Neural progenitor cell (in vitro differentiated cells): ENCODE data around the gene DOK7. TPM values are rescaled to one million over a fixed set of nuclear protein-coding genes. Genes with fewer than 3 reads are reported as not detected.
A peak's percentile ranks its signal among the peaks of the same experiment; 100 is the strongest.

Source experiments
- DNase-seq: peaks from one replicate; pipeline ENCODE4 v3.0.0-alpha.2; 2016; ENCODE audit warnings: low spot score
- H2AFZ ChIP-seq: fragments of 200-600 bp; sonication (generic); replicated peaks from 2 replicates; pipeline ENCODE4 v1.6.1; 2016; ENCODE audit warnings: antibody characterized with exemption
- H3F3A ChIP-seq: fragments of 200-600 bp; sonication (generic); 2 replicates; pipeline ENCODE4 v1.6.1; 2016; ENCODE audit warnings: antibody characterized with exemption, low read depth
- H3K27ac ChIP-seq: fragments of 200-600 bp; sonication (generic); 2 replicates; pipeline ENCODE4 v1.5.1; 2016; ENCODE audit warnings: mild to moderate bottlenecking
- H3K27me3 ChIP-seq: fragments of 200-600 bp; sonication (generic); 2 replicates; pipeline ENCODE4 v1.6.1; 2016; ENCODE audit warnings: mild to moderate bottlenecking, moderate library complexity
- H3K36me3 ChIP-seq: fragments of 200-600 bp; sonication (generic); 2 replicates; pipeline ENCODE4 v1.5.1; 2016
- H3K4me1 ChIP-seq: fragments of 200-600 bp; sonication (generic); 2 replicates; pipeline ENCODE4 v1.6.1; 2016; ENCODE audit warnings: mixed run types
- H3K4me2 ChIP-seq: fragments of 200-600 bp; sonication (generic); 2 replicates; pipeline ENCODE4 v1.6.1; 2016
- H3K4me3 ChIP-seq: fragments of 200-600 bp; sonication (generic); 2 replicates; pipeline ENCODE4 v1.5.1; 2016
- H3K79me2 ChIP-seq: fragments of 200-600 bp; sonication (generic); 2 replicates; pipeline ENCODE4 v1.6.1; 2016; ENCODE audit warnings: low read depth
- H3K9ac ChIP-seq: fragments of 200-600 bp; sonication (generic); 2 replicates; pipeline ENCODE4 v1.6.1; 2016
- H3K9me3 ChIP-seq: fragments of 200-600 bp; sonication (generic); 2 replicates; pipeline ENCODE4 v1.5.1; 2016; ENCODE audit warnings: low read depth
- H4K20me1 ChIP-seq: fragments of 200-600 bp; sonication (generic); 2 replicates; pipeline ENCODE4 v1.6.1; 2016; ENCODE audit warnings: low read depth
- H3K27ac Mint-ChIP-seq: 3 replicates; pipeline ENCODE4 v1.8.0; 2021; ENCODE audit warnings: mixed read lengths
- H3K27me3 Mint-ChIP-seq: 2 replicates; pipeline ENCODE4 v1.8.0; 2022; ENCODE audit warnings: low read depth, mild to moderate bottlenecking, inconsistent platforms, moderate library complexity, mixed read lengths; ENCODE audit not compliant: insufficient read depth
- H3K36me3 Mint-ChIP-seq: 3 replicates; pipeline ENCODE4 v1.8.0; 2021; ENCODE audit warnings: mixed read lengths
- H3K4me1 Mint-ChIP-seq: 3 replicates; pipeline ENCODE4 v1.8.0; 2021; ENCODE audit warnings: mixed read lengths
- H3K4me3 Mint-ChIP-seq: 3 replicates; pipeline ENCODE4 v1.8.0; 2021; ENCODE audit warnings: mild to moderate bottlenecking, moderate library complexity, mixed read lengths
- H3K9me3 Mint-ChIP-seq: 3 replicates; pipeline ENCODE4 v1.8.0; 2020; ENCODE audit warnings: mixed read lengths
- EZH2 ChIP-seq: fragments of 200-600 bp; sonication (generic); IDR thresholded peaks from 2 replicates; pipeline ENCODE4 v1.6.1; 2017; ENCODE audit warnings: antibody characterized with exemption, mild to moderate bottlenecking, moderate library complexity
- EZH2phosphoT487 ChIP-seq: fragments of 200-600 bp; sonication (generic); IDR thresholded peaks from 2 replicates; pipeline ENCODE4 v1.6.1; 2017; ENCODE audit warnings: antibody characterized with exemption
- total RNA-seq: library from RNA; depleted of rRNA; stranded (reverse); fragments of >200 nt; gene quantifications from 2 replicates; pipeline ENCODE4 v1.2.3, GENCODE V29; 2015; ENCODE audit warnings: low replicate concordance
- TF ChIP-seq, protein P1 (sequence below): fragments of 200-600 bp; sonication (generic); IDR thresholded peaks from 2 replicates; pipeline ENCODE4 v1.5.1; 2017; ENCODE audit warnings: antibody characterized with exemption, mild to moderate bottlenecking

The DOK7 gene
- total RNA-seq, 1 donor from 2014 or later = not detected

- Mint-ChIP-seq H3K27ac (no peak overlapping the region), H3K36me3 (peaks cover 22% of the 10 kb centered on the region)
- H3F3A ChIP-seq = no peaks in the 10 kb centered on the region
These were observed 57.2 kb downstream of the DOK7 start for GRCh38 chr4:3520276-3520675.

DNA sequence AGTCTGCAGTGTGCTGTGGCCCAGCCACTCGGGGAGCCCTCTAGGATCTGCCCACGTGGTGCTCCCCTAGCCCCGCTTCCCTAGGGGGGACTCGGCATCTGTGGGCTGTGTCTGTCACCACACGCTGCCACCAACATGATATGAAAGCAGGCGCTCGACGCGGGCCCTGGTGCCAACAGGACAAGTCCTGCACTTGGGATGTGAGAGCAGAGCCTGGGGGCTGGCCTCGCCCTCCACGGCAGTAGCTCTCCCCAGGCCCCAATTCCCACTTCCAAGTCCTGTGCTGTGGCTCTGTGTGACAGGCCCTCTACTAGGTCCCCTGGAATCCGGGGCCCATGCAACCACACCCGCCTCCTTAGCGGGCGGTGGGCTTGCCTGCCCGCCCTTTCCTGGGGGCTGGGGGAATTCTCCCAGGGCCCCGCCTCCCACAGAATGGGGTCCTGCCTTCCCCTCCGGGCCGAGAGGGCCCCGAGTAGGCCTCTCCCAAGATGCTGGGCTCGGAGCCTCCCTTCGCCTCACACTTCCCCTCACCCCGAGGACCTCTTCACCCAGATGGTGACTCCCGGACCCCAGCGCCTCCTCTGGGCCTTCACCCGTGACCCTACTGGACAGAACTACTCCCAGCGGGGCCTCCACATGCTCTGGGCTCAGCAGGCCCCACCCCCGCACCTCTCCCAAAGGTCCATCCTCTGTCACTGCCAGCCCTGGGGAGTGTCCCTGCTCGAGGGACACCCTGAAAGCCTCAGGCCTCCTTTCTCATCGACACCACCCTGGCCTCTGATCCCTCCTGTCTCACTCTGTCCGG lies 57.9 kb downstream of the DOK7 start:
- peak overlapping the region; percentile 66 for H3K27ac Mint-ChIP-seq
- no peak for DNase-seq

More at GRCh38 chr4:3520276-3520675, 57.2 kb downstream of the DOK7 start:
- Histone ChIP-seq H3K9ac (no peak overlapping the region), H3K4me1 (no peaks in the 10 kb centered on the region), H3K79me2 (peaks cover 7% of the 10 kb centered on the region), H4K20me1 (peaks cover 51% of the 10 kb centered on the region), H3K9me3 (no peaks in the 10 kb centered on the region), H3K27me3 (no peaks in the 10 kb centered on the region), H3K36me3 (no peaks in the 10 kb centered on the region), H3K4me2 (no peak overlapping the region), H3K27ac (no peak overlapping the region), H3K4me3 (no peak overlapping the region), H2AFZ (no peak overlapping the region)
- H3K4me3 Mint-ChIP-seq = peak overlapping the region; percentile 46
- TF ChIP-seq, protein P1, sequence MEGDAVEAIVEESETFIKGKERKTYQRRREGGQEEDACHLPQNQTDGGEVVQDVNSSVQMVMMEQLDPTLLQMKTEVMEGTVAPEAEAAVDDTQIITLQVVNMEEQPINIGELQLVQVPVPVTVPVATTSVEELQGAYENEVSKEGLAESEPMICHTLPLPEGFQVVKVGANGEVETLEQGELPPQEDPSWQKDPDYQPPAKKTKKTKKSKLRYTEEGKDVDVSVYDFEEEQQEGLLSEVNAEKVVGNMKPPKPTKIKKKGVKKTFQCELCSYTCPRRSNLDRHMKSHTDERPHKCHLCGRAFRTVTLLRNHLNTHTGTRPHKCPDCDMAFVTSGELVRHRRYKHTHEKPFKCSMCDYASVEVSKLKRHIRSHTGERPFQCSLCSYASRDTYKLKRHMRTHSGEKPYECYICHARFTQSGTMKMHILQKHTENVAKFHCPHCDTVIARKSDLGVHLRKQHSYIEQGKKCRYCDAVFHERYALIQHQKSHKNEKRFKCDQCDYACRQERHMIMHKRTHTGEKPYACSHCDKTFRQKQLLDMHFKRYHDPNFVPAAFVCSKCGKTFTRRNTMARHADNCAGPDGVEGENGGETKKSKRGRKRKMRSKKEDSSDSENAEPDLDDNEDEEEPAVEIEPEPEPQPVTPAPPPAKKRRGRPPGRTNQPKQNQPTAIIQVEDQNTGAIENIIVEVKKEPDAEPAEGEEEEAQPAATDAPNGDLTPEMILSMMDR = no peak
- TF ChIP-seq EZH2phosphoT487 (no peak), EZH2 (no peak)
- no peaks in the 10 kb centered on the region for H3K27me3 Mint-ChIP-seq
- DNase-seq = no peak
- peaks cover 2% of the 10 kb centered on the region for H3K4me1 Mint-ChIP-seq
- no peaks in the 10 kb centered on the region for H3K9me3 Mint-ChIP-seq

DNA sequence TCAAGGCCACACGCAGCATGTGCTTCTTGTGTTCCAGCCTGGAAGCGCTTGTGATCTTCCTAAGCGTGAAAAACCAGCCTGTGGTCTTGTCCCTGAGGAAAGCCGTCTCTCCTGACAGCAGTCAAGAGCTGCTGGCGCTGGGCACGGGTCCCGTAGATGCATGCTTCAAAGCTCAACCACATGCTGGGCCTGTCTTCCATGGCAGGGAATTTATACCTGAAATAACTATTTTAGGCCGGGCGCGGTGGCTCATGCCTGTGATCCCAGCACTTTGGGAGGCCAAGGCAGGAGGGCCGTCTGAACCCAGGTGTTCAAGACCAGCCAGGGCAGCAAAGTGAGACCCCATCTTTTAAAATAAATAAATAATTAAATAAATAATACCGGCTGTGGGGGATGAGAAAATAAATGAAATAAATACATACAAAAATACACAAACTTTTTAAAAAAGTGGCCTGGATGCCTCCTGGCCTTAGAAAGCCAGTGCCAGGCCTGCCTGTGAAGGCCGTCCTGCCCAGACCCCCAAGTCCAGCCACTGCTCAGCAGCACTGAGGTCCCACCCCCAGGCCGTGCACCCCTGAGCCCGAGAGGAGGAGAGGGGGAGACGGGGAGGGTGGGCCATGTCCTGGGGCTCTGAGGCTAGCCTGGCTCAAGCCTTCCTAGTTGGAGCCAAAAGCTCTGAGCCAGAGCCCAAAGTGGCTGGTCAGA lies 58.7 kb downstream of the DOK7 start:
- Histone ChIP-seq H4K20me1 (peaks cover 61% of the 10 kb centered on the region), H3K4me1 (peaks cover 3% of the 10 kb centered on the region), H3F3A (no peaks in the 10 kb centered on the region), H3K9ac (no peak overlapping the region), H3K27ac (no peak overlapping the region), H3K4me2 (no peak overlapping the region), H3K9me3 (no peaks in the 10 kb centered on the region), H3K4me3 (no peak overlapping the region), H2AFZ (no peak overlapping the region), H3K79me2 (peaks cover 21% of the 10 kb centered on the region), H3K36me3 (no peaks in the 10 kb centered on the region), H3K27me3 (no peaks in the 10 kb centered on the region)
- Mint-ChIP-seq H3K4me3 (no peak overlapping the region), H3K36me3 (peaks cover 17% of the 10 kb centered on the region), H3K9me3 (no peaks in the 10 kb centered on the region), H3K27ac (peak overlapping the region; percentile 66), H3K27me3 (no peaks in the 10 kb centered on the region), H3K4me1 (peaks cover 8% of the 10 kb centered on the region)
- no peak for DNase-seq
- TF ChIP-seq EZH2 = no peak
- TF ChIP-seq EZH2phosphoT487 = no peak
- TF ChIP-seq, protein P1 = no peak

More for the DNA sequence above, 57.9 kb downstream of the DOK7 start:
- Mint-ChIP-seq H3K27me3 (no peaks in the 10 kb centered on the region), H3K4me1 (peaks cover 4% of the 10 kb centered on the region), H3K36me3 (peaks cover 20% of the 10 kb centered on the region), H3K9me3 (no peaks in the 10 kb centered on the region), H3K4me3 (no peak overlapping the region)
- Histone ChIP-seq H3K9ac (no peak overlapping the region), H3K27ac (no peak overlapping the region), H3K36me3 (no peaks in the 10 kb centered on the region), H3K4me3 (no peak overlapping the region), H4K20me1 (peaks cover 53% of the 10 kb centered on the region), H3K4me1 (no peaks in the 10 kb centered on the region), H3K9me3 (no peaks in the 10 kb centered on the region), H3K79me2 (peaks cover 13% of the 10 kb centered on the region), H3K4me2 (no peak overlapping the region), H3K27me3 (no peaks in the 10 kb centered on the region), H2AFZ (no peak overlapping the region), H3F3A (no peaks in the 10 kb centered on the region)
- no peak for TF ChIP-seq EZH2
- TF ChIP-seq, protein P1 = no peak
- no peak for TF ChIP-seq EZH2phosphoT487
